GM11168 (cell line): ENCODE data around the gene CCNG1.
"Not testable (repeated sequence)": the region's sequence is repeated elsewhere in the genome, so short reads cannot be mapped to it uniquely, and the experiment has no call there.

Source experiments
- in situ Hi-C: fragments of 300-500 bp; cut with MboI; formaldehyde crosslinking; loops from one replicate; pipeline ENCODE4 v1.12.0; 2022; ENCODE audit warnings: low sequenced_read_pairs; ENCODE audit not compliant: unreplicated experiment

The CCNG1 gene

GRCh38 chr5:163437309-163438182, at the start of gene CCNG1:
Gene CCNG1, plus strand, starts transcription at chr5:163437595. Its CDS starts 1,662 bp downstream, at chr5:163439257.
- in situ Hi-C loops: no loop called here

GRCh38 chr5:163395792-163396191, 41.6 kb upstream of the CCNG1 start:
- in situ Hi-C loops: no loop called here

GRCh38 chr5:163396818-163397340, 40.5 kb upstream of the CCNG1 start:
- in situ Hi-C loops: not testable (repeated sequence)

DNA sequence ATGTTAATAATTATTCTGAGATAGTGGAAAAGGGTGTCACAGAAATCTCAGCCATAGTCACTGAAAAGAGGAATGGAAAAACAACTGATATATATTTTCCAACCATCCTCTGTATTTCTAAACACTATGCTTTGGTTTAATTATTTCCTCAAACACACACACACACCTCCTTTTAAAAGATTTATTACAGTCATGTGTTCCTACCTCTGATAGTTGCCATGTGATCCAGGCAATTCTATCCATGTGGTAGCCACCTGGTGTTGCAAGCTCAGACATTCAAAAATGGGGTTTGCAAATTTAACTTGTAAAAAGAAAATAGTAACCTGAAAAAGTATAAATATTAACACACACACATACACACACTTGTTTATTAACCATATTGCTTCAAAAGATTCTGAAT, 40.0 kb upstream of the CCNG1 start:
- in situ Hi-C loops: no loop called here

- in situ Hi-C loops: loop anchor here (25.0 kb wide), 1 partner anchor 313 kb away; no protein-coding TSS in a partner anchor
Observed at GRCh38 chr5:163399923-163400322, 37.5 kb upstream of the CCNG1 start.

GRCh38 chr5:163401271-163401670, 36.1 kb upstream of the CCNG1 start:
- in situ Hi-C loops: loop anchor here (25.0 kb wide), 1 partner anchor 314 kb away; no protein-coding TSS in a partner anchor

GRCh38 chr5:163402007-163402406, 35.4 kb upstream of the CCNG1 start:
- in situ Hi-C loops: loop anchor here (25.0 kb wide), 1 partner anchor 315 kb away; no protein-coding TSS in a partner anchor

DNA sequence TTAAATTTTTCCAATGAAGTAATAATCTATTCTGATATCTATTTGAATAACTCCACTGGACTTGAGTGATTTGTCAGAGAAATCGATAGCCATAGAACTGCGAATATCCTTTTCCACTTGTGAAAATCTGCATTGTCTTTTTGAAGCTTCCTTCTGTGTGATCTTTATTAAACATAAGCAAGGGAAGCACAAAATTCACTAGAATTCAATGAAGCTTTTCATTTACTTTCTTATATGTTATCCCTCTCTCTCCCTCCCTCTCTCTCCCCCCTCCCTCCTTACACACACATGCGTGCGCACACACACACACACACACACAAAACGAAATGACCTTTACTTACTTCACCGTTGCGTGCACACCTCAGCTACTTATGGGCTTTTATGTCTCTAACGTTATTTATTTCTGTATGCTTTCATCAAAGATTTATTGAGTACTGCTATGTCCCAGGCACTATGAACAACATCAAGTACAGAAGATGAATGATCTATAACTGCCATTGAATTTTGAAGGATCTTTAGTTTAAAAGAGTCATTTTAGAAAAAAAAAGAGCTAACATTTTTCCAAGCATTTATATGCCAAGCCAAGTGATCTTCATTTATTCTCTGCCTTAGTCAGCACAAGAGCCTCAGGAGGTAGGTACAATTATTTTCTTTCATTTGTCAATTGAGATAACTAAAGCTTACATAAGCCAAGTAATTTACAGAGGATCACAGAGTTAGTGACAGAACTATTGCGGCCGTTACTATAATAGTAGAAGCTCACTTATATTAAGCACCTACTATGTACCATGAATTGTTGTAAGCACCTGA, 32.8 kb upstream of the CCNG1 start:
- in situ Hi-C loops: loop anchor here (25.0 kb wide), 1 partner anchor 317 kb away; no protein-coding TSS in a partner anchor

DNA sequence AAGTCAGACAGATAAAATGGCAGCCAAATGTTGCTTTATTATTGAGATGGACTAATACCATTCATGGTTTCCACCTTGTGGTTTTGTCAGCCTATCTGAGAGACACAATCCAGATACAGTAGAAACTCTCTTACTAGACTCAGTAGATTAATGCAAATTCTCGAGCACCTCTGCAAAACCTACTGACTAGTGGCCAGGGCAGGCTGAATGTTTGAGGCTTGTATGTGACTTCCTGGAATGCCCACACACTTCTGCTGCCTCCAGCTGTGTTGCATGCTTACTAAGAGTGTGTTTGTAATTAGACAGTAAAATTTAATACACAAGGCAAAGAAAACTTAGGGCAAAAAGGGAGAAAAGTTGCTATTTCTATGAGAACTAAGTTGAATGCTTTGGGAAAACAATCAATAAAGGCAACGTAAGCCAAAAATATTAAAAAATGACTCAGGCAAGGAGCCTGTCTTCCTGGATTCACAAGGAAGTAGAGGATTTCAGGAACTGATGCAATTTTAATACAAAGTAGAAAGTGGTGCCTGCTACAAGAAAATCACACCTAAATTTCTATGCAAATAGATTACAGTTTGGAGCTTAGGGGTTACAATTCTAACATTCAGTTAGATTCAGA, 30.2 kb upstream of the CCNG1 start:
- in situ Hi-C loops: loop anchor here (25.0 kb wide), 1 partner anchor 320 kb away; no protein-coding TSS in a partner anchor

DNA sequence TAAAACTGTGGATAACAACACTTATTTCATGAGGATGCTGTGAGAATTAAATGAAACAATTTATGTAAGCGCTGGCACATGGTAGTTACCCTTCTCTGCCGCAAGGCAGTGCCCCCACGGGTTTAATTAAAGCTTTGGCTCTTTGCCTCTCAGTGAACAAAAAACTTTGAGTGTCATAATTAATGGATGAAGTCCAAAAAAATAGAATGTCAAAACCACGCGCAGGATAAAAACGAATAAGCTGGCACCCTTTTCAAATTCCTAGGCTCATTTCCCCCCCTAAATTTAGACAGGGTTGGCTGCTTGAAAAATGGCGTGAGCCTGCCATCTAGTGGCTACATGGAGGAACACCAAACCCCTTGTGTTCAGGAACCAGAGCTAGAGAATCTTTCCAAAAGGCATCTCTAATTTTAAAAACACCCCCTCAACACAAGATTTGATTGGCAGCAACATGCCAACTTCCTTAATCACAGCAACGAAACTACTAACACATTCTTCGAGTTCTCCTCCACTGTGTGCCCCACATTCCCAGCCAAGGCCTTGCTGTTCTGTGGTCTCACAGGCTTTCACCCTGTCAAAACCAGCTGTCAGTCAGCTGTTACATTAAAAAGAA, 29.0 kb upstream of the CCNG1 start:
- in situ Hi-C loops: loop anchor here (25.0 kb wide), 1 partner anchor 321 kb away; no protein-coding TSS in a partner anchor

DNA sequence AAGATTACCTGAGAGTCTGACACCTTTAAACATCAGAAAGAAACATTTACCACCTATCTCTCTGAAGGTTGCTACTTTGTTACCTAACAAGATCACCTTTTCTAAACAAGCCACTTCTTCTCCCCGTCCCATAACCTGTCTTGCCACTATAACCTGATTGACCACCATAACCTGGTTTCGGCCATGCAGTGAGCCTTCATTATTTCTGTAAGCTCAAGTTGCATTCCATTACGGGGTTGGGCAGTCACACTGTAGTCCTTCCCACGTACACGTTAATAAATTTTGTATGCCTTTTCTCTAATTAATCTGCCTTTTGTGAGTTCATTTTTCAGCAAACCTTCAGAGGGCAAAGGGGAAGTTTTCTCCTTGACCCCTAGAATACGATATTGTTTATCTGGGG, 28.0 kb upstream of the CCNG1 start:
- in situ Hi-C loops: loop anchor here (25.0 kb wide), 1 partner anchor 322 kb away; no protein-coding TSS in a partner anchor

DNA sequence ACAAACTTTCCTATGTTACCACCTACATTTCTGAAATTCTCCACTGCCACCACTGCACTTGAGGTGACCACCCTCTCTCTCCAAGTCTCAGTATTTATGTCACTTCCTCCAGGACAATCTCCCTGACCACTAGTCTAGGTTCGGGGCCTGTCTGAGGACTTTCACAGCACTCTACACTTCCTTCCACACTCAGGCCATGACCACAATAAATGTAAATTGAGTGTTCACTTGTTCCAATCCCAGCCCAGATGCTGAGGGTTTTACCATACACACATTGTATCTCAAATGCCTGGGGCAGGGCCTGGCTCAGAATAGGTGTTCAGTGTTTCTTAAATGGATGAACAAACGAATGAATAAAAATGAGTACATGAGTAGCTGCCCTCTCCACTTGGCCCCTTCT, 26.9 kb upstream of the CCNG1 start:
- in situ Hi-C loops: loop anchor here (25.0 kb wide), 1 partner anchor 323 kb away; no protein-coding TSS in a partner anchor

- in situ Hi-C loops: loop anchor here (25.0 kb wide), 1 partner anchor 328 kb away; no protein-coding TSS in a partner anchor
Observed at GRCh38 chr5:163415673-163416072, 21.7 kb upstream of the CCNG1 start.

DNA sequence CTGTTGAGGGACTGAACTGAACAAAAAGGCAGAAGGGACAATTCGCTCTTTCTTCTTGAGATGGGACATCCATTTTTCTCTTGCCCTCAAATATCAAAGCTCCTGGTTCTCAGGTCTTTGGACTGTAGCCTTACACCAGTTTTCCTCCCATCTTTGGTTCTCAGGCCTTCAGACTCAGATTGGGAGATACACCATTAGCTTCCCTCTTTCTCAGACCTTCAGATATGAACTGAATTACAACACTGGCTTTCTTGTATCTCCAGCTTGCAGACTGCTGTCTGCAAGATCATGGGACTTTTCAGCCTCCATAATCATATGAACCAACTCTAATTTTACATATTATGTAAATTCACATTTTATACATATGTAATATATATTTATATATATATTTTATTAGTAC, 12.6 kb upstream of the CCNG1 start:
- in situ Hi-C loops: loop anchor here (25.0 kb wide), 1 partner anchor 338 kb away; no protein-coding TSS in a partner anchor

GRCh38 chr5:163426128-163426527, 11.3 kb upstream of the CCNG1 start:
- in situ Hi-C loops: not testable (repeated sequence)

GRCh38 chr5:163432544-163432943, 4.9 kb upstream of the CCNG1 start:
- in situ Hi-C loops: no loop called here

DNA sequence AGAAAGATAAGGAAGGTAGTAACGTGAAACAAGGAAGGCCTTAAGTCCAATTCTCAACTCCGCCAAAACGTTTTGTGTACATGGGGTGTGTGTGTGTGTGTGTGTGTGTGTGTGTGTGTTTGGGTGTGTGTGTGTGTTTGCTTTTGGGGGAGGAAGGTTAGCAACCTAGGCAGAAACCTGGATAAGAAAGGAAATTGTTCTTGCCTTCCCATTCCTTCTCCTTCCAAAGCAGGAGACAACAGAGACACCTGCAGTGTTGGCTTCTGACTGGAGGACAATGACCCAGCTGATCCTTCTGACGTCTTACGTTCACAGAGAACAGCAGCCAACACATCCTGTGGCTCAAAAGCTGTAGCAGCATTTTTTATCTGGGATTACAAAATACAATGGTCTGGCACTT, 4.1 kb upstream of the CCNG1 start:
- in situ Hi-C loops: no loop called here

GRCh38 chr5:163434401-163434866, 3.0 kb upstream of the CCNG1 start:
- in situ Hi-C loops: no loop called here

DNA sequence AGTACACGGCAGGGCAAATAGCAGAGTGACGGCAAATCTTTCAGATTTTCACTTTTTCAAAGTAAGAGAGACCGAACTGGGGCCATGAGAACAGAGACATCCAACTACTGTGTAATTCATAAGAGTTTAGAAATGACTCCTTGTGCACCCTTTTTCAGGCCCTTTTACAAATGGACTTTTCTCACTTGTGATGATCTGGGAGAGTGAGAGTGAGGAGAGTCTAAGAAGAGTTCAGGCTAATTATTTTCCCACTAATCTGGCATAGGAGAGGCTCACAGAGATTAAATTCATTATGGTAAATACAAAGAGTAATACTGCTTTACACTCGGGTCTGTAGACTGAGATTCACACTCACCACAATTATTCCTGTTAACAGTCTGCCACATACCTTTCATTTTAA, 880 bp upstream of the CCNG1 start:
- in situ Hi-C loops: no loop called here

DNA sequence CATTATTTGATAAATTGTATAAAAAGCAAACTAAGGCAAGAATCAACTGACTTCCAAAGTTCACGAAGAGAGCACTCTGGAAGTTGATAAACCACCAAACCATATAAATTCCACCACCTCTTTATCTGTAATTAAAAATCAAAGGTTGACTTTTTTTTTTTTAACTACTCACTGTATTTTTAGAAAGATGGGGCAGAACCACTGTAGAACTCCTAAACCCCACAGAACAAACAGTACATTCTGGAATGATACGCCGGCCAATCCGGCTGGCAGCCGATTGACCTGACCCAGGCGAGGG, 435 bp upstream of the CCNG1 start:
- in situ Hi-C loops: no loop called here
